PC-9 (cell line): ENCODE data around the gene PRSS33.

Experiments used
- EZH2 ChIP-seq: fragments of 200-600 bp; sonication (generic); IDR thresholded peaks from 2 replicates; pipeline ENCODE4 v1.8.0; 2017; ENCODE audit warnings: antibody characterized with exemption, low read depth
- TF ChIP-seq, protein P1 (sequence below): fragments of 200-600 bp; sonication (generic); conservative IDR thresholded peaks from 2 replicates; pipeline ENCODE4 v1.6.1; 2017; ENCODE audit warnings: mixed run types, antibody characterized with exemption, mild to moderate bottlenecking, moderate library complexity

DNA sequence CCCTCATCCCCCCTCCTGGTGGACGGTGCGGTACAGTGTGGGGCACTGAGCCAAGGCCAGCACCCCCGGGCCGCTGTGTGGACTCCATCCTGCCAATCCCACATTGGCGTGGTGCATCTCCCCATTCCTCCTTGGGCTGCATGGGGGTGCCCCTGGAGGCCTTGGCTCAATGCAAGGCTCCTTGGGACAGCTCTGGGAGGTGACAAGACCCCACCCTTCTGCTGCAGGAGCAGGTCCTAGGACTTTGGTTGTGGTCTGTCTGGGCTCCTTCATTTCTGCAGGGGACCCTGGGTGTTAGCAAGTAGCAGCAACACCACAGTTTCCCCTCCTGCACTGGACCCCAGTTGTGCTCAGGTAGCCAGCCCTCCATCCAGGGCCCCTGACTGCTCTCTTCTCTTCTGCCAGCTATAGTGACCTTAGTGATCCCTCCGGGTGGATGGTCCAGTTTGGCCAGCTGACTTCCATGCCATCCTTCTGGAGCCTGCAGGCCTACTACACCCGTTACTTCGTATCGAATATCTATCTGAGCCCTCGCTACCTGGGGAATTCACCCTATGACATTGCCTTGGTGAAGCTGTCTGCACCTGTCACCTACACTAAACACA is 31.0 kb upstream of the PRSS33 start:
- TF ChIP-seq, protein P1, sequence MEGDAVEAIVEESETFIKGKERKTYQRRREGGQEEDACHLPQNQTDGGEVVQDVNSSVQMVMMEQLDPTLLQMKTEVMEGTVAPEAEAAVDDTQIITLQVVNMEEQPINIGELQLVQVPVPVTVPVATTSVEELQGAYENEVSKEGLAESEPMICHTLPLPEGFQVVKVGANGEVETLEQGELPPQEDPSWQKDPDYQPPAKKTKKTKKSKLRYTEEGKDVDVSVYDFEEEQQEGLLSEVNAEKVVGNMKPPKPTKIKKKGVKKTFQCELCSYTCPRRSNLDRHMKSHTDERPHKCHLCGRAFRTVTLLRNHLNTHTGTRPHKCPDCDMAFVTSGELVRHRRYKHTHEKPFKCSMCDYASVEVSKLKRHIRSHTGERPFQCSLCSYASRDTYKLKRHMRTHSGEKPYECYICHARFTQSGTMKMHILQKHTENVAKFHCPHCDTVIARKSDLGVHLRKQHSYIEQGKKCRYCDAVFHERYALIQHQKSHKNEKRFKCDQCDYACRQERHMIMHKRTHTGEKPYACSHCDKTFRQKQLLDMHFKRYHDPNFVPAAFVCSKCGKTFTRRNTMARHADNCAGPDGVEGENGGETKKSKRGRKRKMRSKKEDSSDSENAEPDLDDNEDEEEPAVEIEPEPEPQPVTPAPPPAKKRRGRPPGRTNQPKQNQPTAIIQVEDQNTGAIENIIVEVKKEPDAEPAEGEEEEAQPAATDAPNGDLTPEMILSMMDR = no peak
- no peak for TF ChIP-seq EZH2
